A549 (cell line): Measurements from ENCODE around the gene PLD1.

Experiments
- CHD4 ChIP-seq: fragments of 200-600 bp; sonication (generic); IDR thresholded peaks from 2 replicates; pipeline ENCODE4 v1.6.1; 2016; ENCODE audit warnings: antibody characterized with exemption, mild to moderate bottlenecking, borderline replicate concordance
- KDM5A ChIP-seq: fragments of 200-600 bp; sonication (generic); IDR thresholded peaks from 2 replicates; pipeline ENCODE4 v1.6.1; 2016; ENCODE audit warnings: antibody characterized with exemption, mild to moderate bottlenecking
- RAD21 ChIP-seq, 2 experiments: fragments of >200 bp in 1 of 2; sonication (Bioruptor Twin) in 1 of 2; formaldehyde crosslinking in 1 of 2; IDR thresholded peaks in 1 of 2; conservative IDR thresholded peaks in 1 of 2; 2 replicates in 1 of 2; 3 replicates in 1 of 2; pipeline ENCODE4 v1.6.1; 2012 to 2018; ENCODE audit warnings: inconsistent platforms in 1 of 2
- RFX5 ChIP-seq: fragments of 450-650 bp; IDR thresholded peaks from 2 replicates; pipeline ENCODE4 v1.7.1; 2014; ENCODE audit warnings: antibody characterized with exemption, mild to moderate bottlenecking, moderate library complexity
- TF ChIP-seq, protein P1 (sequence below): fragments of >200 bp; sonication (Bioruptor Twin); formaldehyde crosslinking; IDR thresholded peaks from 3 replicates; pipeline ENCODE4 v1.5.1; 2016

DNA sequence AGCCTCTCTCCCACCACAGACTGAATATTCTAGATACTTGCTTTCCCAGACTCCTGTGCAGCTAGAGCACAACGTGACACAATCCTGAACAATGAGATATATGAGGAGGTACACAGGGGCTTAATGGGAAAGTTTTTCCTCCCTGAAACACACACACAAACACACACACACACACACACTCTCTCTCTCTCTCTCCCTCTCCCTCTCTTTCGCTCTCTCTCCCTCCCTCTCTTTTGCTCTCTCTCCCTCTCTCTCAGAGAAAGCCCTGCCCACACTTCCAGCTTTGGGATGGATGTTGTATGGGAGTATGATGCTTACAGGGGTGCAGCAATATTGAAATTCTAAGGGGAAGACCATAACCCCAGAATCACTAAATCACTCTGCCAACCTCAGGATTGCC, 110.1 kb downstream of the PLD1 start:
- TF ChIP-seq, protein P1, sequence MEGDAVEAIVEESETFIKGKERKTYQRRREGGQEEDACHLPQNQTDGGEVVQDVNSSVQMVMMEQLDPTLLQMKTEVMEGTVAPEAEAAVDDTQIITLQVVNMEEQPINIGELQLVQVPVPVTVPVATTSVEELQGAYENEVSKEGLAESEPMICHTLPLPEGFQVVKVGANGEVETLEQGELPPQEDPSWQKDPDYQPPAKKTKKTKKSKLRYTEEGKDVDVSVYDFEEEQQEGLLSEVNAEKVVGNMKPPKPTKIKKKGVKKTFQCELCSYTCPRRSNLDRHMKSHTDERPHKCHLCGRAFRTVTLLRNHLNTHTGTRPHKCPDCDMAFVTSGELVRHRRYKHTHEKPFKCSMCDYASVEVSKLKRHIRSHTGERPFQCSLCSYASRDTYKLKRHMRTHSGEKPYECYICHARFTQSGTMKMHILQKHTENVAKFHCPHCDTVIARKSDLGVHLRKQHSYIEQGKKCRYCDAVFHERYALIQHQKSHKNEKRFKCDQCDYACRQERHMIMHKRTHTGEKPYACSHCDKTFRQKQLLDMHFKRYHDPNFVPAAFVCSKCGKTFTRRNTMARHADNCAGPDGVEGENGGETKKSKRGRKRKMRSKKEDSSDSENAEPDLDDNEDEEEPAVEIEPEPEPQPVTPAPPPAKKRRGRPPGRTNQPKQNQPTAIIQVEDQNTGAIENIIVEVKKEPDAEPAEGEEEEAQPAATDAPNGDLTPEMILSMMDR, result no peak
- no peak for TF ChIP-seq RFX5
- no peak for TF ChIP-seq RAD21 (conservative IDR thresholded peaks at IDR 0.05 in 1 of 2, IDR thresholded peaks at IDR 0.05 in 1 of 2)
- no peak for TF ChIP-seq KDM5A
- no peak for TF ChIP-seq CHD4
